Activated naive CD8-positive, alpha-beta T cell treated with anti-CD3 and anti-CD28 coated beads, Interleukin-2, amount 50 U/mL, for 24 hours (primary cell): ENCODE data around the gene ARHGAP32.

Experiments
- ATAC-seq: fragments of 150-1000 bp; cut with Tn5 transposase; one replicate; pipeline ENCODE4 v1.10.0; 2021
- DNase-seq: peaks from one replicate; pipeline ENCODE4 v3.0.0; 2021
- H3K27ac Mint-ChIP-seq: one replicate; pipeline ENCODE4 v1.8.0; 2021; ENCODE audit warnings: mild to moderate bottlenecking, mixed read lengths
- H3K27me3 Mint-ChIP-seq: one replicate; pipeline ENCODE4 v1.8.0; 2021; ENCODE audit warnings: mixed read lengths
- H3K36me3 Mint-ChIP-seq: one replicate; pipeline ENCODE4 v1.8.0; 2021; ENCODE audit warnings: low read depth, mixed read lengths
- H3K4me1 Mint-ChIP-seq: one replicate; pipeline ENCODE4 v1.8.0; 2021; ENCODE audit warnings: mixed read lengths
- H3K4me3 Mint-ChIP-seq: one replicate; pipeline ENCODE4 v1.8.0; 2021; ENCODE audit warnings: mild to moderate bottlenecking, moderate library complexity, mixed read lengths
- H3K9me3 Mint-ChIP-seq: one replicate; pipeline ENCODE4 v1.8.0; 2021; ENCODE audit warnings: mixed read lengths

ARHGAP32 gene

DNA sequence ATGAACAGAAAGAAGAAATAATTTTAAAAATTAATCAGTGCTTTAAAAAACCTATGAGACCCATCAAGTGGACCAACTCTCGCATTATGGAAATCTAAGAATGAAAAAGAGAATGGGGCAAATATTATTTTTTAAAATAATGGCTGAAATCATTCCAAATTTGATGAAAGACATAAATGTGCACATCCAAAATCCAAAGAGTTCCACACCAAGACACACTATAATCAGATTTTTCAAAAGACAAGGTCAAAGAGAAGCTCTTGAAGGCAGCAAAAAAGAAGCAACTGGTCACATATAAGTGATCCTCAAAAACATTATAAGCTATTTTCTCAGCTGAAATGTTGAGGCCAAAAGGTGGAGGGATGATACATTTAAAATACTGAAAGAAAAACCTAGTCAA, 85.3 kb downstream of the ARHGAP32 start:
- Mint-ChIP-seq H3K27ac (no peak overlapping the region), H3K4me3 (no peak overlapping the region), H3K36me3 (peaks cover 9% of the 10 kb centered on the region), H3K9me3 (peaks cover 16% of the 10 kb centered on the region), H3K27me3 (no peaks in the 10 kb centered on the region), H3K4me1 (no peaks in the 10 kb centered on the region)
- ATAC-seq (no peak), DNase-seq (no peak)

DNA sequence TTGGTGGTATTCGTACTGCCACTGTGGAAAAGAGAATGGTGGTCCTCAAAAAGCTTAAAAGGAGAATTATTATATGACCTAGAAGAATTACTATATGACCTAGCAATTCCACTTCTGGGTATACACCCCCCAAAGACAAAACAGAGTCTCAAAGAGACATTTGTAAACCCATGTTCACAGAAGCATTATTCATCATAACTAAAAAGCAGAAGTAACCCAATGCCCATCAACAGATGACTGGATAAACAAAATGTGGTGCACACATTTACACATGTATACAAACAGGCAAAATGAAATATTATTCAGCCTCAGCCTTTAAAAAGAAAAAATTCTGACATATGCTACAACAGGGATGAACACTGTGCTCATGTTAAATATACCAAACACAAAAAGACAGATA, 89.4 kb downstream of the ARHGAP32 start:
- ATAC-seq (no peak), DNase-seq (no peak)
- Mint-ChIP-seq H3K27me3 (no peaks in the 10 kb centered on the region), H3K4me1 (no peaks in the 10 kb centered on the region), H3K27ac (no peak overlapping the region), H3K9me3 (peaks cover 20% of the 10 kb centered on the region), H3K36me3 (peaks cover 15% of the 10 kb centered on the region), H3K4me3 (no peak overlapping the region)

DNA sequence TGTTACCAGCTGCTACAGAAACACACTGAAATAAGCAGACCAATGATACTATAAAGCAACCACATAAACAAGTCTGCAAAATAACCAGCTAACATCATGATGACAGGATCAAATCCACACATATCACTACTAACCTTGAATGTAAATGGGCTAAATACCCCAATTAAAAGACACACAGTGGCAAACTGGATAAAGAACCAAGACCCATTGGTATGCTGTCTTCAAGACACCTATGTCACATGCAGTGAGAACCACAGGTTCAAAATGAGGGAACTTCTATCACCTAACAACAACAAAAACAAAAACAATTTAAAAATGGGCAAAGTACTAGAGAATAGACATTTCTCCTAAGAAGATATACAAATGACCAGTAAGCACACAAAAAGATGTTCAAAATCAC, 89.9 kb downstream of the ARHGAP32 start:
- peaks cover 25% of the 10 kb centered on the region for H3K9me3 Mint-ChIP-seq
- no peak overlapping the region for H3K27ac Mint-ChIP-seq
- H3K36me3 Mint-ChIP-seq: peaks cover 20% of the 10 kb centered on the region
- DNase-seq (no peak), ATAC-seq (no peak)
- H3K27me3 Mint-ChIP-seq: no peaks in the 10 kb centered on the region
- H3K4me1 Mint-ChIP-seq: no peaks in the 10 kb centered on the region
- H3K4me3 Mint-ChIP-seq: no peak overlapping the region

DNA sequence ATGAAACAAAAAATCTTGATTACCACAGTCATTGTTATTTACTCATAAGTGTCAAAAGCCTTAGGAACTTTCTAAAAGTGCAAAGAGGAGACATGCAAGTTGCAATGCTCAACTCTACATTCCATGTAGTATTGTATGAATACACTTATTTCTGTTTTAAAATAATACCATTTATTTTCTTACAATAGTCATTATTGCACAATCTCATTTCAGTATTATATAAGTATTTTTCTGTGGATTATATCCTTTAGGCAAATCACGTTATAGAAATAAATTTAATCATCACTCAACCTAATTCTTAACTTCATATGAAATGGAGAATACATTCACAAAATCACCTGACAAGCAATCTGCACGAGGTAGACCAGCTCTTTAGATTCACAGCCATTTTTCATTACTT, 98.8 kb downstream of the ARHGAP32 start:
- Mint-ChIP-seq H3K4me3 (no peak overlapping the region), H3K36me3 (peaks cover 10% of the 10 kb centered on the region), H3K9me3 (peaks cover 14% of the 10 kb centered on the region), H3K4me1 (no peaks in the 10 kb centered on the region), H3K27ac (no peak overlapping the region), H3K27me3 (no peaks in the 10 kb centered on the region)
- ATAC-seq: no peak
- no peak for DNase-seq

DNA sequence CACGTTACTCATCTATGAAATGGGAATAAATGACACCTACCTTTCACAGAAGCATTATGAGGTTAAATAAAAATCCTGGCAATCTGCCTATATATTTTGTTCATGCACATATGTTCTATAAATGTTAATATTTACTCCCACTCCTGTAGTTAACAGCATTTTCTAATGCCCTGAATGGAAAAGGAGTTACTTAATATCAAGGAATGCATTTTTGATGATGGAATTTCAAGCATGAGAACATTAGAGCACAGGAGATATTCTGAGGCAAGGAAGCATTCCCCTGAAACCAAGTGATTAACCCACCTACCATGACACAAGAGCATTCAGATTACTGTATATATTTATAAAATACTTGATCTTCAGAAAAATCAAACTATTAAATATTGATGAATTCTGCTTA, 102.1 kb downstream of the ARHGAP32 start:
- H3K4me3 Mint-ChIP-seq: no peak overlapping the region

DNA sequence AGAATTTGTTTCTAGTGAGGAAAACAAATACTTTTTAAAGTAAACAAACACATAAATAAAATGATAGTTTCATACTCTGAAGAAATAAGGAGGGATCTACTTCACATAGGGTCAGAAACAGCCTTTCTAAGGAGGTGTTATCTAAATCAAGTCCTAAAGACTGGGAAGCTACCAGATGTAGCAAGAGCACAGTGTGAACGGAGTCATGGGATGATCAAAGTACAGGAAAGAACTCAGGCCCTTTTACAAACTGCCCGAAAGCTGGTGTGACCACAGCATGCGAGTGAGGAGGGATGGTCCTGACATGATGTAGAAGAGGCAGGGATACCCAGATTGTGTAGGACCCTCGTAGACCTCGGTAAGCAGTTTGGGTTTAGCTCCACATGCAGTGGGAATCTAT, 102.8 kb downstream of the ARHGAP32 start:
- no peaks in the 10 kb centered on the region for H3K4me1 Mint-ChIP-seq
- H3K36me3 Mint-ChIP-seq: peaks cover 13% of the 10 kb centered on the region
- ATAC-seq (no peak), DNase-seq (no peak)
- H3K27ac Mint-ChIP-seq: no peak overlapping the region
- no peaks in the 10 kb centered on the region for H3K27me3 Mint-ChIP-seq
- no peak overlapping the region for H3K4me3 Mint-ChIP-seq
- H3K9me3 Mint-ChIP-seq: peaks cover 5% of the 10 kb centered on the region

More for the DNA sequence above, 102.1 kb downstream of the ARHGAP32 start:
- no peak for DNase-seq
- Mint-ChIP-seq H3K4me1 (no peaks in the 10 kb centered on the region), H3K27me3 (no peaks in the 10 kb centered on the region), H3K27ac (no peak overlapping the region), H3K36me3 (peaks cover 8% of the 10 kb centered on the region), H3K9me3 (no peaks in the 10 kb centered on the region)
- no peak for ATAC-seq

DNA sequence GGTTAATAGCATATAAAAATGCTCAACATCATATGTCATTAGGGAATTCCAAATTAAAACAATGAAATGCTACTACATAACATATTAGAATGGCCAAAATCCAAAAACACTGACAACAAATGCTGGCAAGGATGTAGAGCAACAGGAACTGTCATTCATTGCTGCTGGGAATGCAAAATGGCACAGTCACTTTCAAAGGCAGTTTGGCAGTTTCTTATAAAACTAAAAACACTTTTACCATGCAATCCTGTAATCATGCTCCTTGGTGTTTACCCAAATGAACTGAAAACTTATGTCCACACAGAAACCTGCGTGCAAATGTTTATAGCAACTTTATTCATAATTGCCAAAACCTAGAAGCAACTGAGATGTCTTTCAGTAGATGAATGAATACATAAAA, 105.1 kb downstream of the ARHGAP32 start:
- ATAC-seq (no peak), DNase-seq (no peak)
- Mint-ChIP-seq H3K4me3 (no peak overlapping the region), H3K4me1 (no peaks in the 10 kb centered on the region), H3K9me3 (peaks cover 24% of the 10 kb centered on the region), H3K27me3 (no peaks in the 10 kb centered on the region), H3K36me3 (peaks cover 30% of the 10 kb centered on the region), H3K27ac (no peak overlapping the region)

DNA sequence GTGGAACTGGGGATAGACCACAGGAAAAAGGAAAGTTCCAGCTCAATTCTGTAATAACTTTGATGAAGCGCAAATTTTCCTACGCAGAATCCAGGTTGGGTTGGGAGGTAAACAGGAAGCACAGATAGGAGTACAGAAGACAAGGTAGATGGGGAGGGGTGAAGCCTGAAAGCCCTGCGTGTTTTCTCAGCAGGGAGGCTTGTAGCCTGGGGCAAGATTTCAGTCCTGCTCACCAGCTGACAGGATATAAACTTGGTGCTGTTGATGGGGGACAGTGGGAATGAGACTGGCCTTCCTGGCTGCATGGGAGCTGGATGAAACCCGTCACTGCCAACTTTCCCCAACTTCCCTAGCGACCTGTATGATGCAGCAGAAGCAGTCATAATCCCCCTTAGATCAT, 114.9 kb downstream of the ARHGAP32 start:
- H3K9me3 Mint-ChIP-seq: peaks cover 20% of the 10 kb centered on the region
- no peak overlapping the region for H3K27ac Mint-ChIP-seq
- H3K4me1 Mint-ChIP-seq: no peaks in the 10 kb centered on the region
- ATAC-seq: no peak
- H3K36me3 Mint-ChIP-seq: peaks cover 12% of the 10 kb centered on the region
- no peak for DNase-seq
- no peaks in the 10 kb centered on the region for H3K27me3 Mint-ChIP-seq
- H3K4me3 Mint-ChIP-seq: no peak overlapping the region

DNA sequence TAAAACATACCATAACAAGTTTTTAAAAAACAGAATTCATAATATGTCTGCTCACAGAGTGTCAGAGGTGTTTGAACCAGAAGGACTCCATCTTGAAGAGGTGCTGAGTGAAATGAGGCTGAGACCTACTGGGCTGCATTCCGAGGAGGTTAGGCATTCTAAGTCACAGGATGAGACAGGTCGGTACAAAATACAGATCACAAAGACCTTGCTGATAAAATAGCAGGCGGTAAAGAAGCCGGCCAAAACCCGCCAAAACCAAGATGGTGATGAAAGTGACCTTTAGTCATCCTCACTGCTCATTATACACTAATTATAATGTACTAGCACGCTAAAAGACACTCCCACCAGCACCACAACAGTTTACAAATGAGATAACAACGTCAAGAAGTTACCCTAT, 116.4 kb downstream of the ARHGAP32 start:
- H3K9me3 Mint-ChIP-seq: peaks cover 11% of the 10 kb centered on the region
- no peaks in the 10 kb centered on the region for H3K4me1 Mint-ChIP-seq
- no peak overlapping the region for H3K4me3 Mint-ChIP-seq
- ATAC-seq: no peak
- H3K36me3 Mint-ChIP-seq: peaks cover 8% of the 10 kb centered on the region
- no peak overlapping the region for H3K27ac Mint-ChIP-seq
- no peak for DNase-seq
- H3K27me3 Mint-ChIP-seq: no peaks in the 10 kb centered on the region

DNA sequence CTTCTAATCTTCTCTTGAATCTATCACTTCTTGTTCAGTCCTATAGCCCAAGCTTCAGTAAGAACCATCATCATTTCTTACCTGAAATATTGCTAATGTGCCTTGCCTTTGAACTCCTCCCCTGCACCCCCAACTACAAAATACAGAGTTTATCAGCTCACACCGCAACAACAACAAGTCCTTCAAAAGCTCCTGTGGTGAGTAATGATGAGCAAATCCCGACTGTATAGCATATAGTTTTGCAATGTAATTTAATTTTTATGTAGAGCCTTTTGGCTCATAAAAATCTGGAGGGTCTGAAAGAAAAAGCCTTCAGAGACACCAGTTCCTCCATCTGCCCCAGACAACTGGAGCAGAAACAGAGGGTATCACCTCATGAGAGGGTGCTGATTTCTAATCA, 124.7 kb downstream of the ARHGAP32 start:
- no peaks in the 10 kb centered on the region for H3K4me1 Mint-ChIP-seq
- DNase-seq: no peak
- no peaks in the 10 kb centered on the region for H3K9me3 Mint-ChIP-seq
- no peak overlapping the region for H3K27ac Mint-ChIP-seq
- no peaks in the 10 kb centered on the region for H3K27me3 Mint-ChIP-seq
- no peak for ATAC-seq
- H3K36me3 Mint-ChIP-seq: no peaks in the 10 kb centered on the region
- no peak overlapping the region for H3K4me3 Mint-ChIP-seq

DNA sequence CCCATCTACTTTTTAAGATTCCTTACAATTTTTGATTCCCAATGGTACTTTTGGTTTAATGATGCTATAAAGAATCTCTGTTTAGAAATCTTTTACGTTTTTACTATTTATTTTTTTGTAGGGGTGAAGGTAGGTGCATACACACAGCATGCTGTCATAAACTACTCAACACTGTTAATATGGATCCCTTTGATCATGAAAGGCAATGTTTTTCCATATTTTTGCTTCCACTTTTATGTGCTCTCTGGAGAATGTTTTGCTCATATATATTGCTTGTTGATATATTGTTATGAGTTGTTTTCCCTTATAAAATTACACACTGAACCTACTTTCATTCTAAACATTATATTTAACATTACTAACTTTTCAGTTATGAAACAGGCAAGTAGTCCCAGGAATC, 125.9 kb downstream of the ARHGAP32 start:
- Mint-ChIP-seq H3K9me3 (no peaks in the 10 kb centered on the region), H3K4me1 (no peaks in the 10 kb centered on the region), H3K27me3 (no peaks in the 10 kb centered on the region), H3K4me3 (no peak overlapping the region), H3K36me3 (no peaks in the 10 kb centered on the region), H3K27ac (no peak overlapping the region)
- DNase-seq (no peak), ATAC-seq (no peak)

DNA sequence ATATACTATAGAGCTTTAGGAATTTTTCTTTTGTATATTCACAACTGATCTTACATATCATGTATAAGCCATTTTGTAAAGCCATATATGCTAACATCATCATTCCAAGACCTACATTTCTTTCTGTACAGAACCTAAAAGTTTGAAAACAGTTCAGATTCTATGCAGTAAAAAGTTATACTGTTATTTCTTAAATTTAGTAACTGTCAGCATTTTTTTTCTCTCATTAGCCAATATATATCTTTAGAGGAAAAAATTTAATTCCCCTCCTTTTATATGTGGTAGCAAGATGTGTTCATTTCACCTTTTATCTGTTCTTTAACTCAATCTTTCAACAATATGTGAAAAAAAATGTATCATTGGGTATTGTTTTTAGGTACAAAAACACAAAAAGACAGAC, 129.0 kb downstream of the ARHGAP32 start:
- ATAC-seq (no peak), DNase-seq (no peak)
- Mint-ChIP-seq H3K36me3 (no peaks in the 10 kb centered on the region), H3K4me3 (no peak overlapping the region), H3K9me3 (no peaks in the 10 kb centered on the region), H3K27me3 (no peaks in the 10 kb centered on the region), H3K27ac (no peak overlapping the region), H3K4me1 (no peaks in the 10 kb centered on the region)

DNA sequence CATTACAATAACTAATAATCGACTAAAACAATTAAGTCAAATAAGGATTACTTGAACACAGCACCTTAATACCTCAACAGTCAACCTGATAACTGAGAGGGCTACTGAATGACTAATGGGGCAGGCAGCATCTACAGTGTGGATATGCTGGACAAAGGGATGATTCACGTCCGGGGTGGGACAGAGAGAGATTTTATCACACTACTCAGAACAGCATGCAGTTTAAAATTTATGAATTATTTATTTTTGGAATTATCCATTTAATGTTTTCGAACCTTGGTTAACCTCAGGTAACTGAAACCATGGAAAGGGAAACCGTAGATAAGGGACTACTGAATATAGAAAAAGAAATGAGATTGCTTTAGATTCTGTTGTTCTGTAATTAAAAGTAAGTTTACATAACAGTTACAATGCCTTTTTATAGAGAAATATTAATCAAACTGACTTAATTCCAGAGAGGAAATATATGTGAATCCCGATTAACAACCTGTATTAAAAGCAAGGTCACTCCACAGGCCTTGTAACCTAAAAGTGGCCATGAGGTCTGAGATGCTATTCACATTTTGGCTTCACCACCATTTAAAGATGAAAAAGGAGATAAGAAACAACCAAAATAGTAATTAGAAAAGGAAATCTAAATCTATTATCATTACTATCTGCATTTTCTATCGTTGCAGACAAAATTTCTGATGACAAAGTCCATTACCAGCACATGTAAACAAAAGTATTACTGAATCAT, 130.5 kb downstream of the ARHGAP32 start:
- H3K36me3 Mint-ChIP-seq: no peaks in the 10 kb centered on the region
- DNase-seq: no peak
- H3K4me1 Mint-ChIP-seq: no peaks in the 10 kb centered on the region
- no peak overlapping the region for H3K4me3 Mint-ChIP-seq
- no peak overlapping the region for H3K27ac Mint-ChIP-seq
- no peak for ATAC-seq
- no peaks in the 10 kb centered on the region for H3K27me3 Mint-ChIP-seq
- H3K9me3 Mint-ChIP-seq: no peaks in the 10 kb centered on the region

DNA sequence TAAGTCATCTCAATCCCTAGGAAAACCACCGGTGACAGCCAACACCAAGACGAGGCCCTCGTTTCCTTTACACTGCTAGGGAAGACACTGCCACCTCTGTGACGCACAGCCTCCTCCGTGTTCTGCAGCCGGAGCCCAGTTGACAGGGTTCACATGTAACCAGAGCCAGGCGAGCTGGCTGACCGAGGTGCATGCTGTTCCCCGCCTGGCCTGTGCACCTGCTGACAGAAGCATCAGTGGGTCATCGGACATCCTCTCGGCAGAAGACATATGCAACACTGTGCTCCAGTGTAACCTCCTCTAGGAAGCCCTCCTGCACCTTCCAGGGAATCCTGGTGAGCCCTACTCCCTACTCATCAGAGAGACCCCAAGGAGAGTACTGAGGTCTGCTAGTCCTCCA, 135.2 kb downstream of the ARHGAP32 start:
- H3K27me3 Mint-ChIP-seq: no peaks in the 10 kb centered on the region
- ATAC-seq: no peak
- H3K9me3 Mint-ChIP-seq: no peaks in the 10 kb centered on the region
- no peak for DNase-seq
- no peaks in the 10 kb centered on the region for H3K36me3 Mint-ChIP-seq
- no peaks in the 10 kb centered on the region for H3K4me1 Mint-ChIP-seq
- H3K27ac Mint-ChIP-seq: no peak overlapping the region
- H3K4me3 Mint-ChIP-seq: no peak overlapping the region

DNA sequence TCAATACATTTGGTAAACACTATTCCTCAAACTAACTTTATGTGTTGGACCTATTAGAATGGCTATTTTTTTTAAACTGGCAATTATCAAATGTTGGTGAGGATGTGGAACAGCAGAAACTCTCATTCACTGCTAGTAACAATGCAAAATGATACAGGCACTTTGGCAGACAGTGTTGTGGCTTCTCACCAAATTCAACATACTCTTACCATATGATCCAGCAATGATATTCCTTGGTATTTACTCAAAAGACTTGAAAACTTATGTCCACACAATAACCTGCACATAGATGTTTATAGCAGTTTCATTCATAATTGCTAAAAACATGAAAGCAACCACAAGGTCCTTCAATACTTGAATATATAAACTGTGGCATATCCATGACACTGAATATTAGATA, 136.9 kb downstream of the ARHGAP32 start:
- no peak overlapping the region for H3K4me3 Mint-ChIP-seq
- ATAC-seq: no peak
- no peak for DNase-seq
- H3K27ac Mint-ChIP-seq: no peak overlapping the region
- H3K27me3 Mint-ChIP-seq: no peaks in the 10 kb centered on the region
- no peaks in the 10 kb centered on the region for H3K4me1 Mint-ChIP-seq
- no peaks in the 10 kb centered on the region for H3K9me3 Mint-ChIP-seq
- no peaks in the 10 kb centered on the region for H3K36me3 Mint-ChIP-seq

DNA sequence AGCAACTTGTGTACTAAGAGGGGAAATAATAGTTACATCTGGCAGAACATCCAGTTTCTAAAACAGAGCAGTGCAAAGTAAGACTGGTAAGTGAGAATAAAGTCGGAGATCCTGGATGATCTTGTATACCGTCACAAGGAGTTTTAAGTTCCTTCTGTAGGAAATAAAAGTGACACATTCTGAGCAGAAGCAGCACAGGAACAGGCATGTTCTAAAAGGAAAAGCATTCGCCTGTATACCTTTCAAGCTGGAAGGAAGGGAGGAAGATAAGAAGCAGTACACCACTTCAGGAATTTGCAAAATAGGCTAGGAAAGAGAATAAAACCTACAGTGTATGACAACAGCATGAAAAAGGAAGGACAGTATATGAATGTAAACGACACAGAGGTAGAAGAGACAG, 143.2 kb downstream of the ARHGAP32 start:
- no peak for DNase-seq
- Mint-ChIP-seq H3K27ac (no peak overlapping the region), H3K36me3 (no peaks in the 10 kb centered on the region), H3K4me3 (no peak overlapping the region), H3K27me3 (no peaks in the 10 kb centered on the region), H3K9me3 (no peaks in the 10 kb centered on the region), H3K4me1 (no peaks in the 10 kb centered on the region)
- no peak for ATAC-seq
